OCI-LY3 (cell line): ENCODE data around the gene ZCCHC10.
"Not testable (repeated sequence)": the region's sequence is repeated elsewhere in the genome, so short reads cannot be mapped to it uniquely, and the experiment has no call there.

Experiments
- CTCF ChIP-seq: fragments of 200-600, 300-600 bp; sonication (generic); IDR thresholded peaks from 2 replicates; pipeline ENCODE4 v1.5.1; 2014; ENCODE audit warnings: antibody characterized with exemption, low read length, low read depth
- EZH2phosphoT487 ChIP-seq: fragments of 200-600 bp; shearing (Covaris generic); IDR thresholded peaks from 2 replicates; pipeline ENCODE4 v1.6.1; 2018; ENCODE audit warnings: antibody characterized with exemption, mixed run types, low read depth

DNA sequence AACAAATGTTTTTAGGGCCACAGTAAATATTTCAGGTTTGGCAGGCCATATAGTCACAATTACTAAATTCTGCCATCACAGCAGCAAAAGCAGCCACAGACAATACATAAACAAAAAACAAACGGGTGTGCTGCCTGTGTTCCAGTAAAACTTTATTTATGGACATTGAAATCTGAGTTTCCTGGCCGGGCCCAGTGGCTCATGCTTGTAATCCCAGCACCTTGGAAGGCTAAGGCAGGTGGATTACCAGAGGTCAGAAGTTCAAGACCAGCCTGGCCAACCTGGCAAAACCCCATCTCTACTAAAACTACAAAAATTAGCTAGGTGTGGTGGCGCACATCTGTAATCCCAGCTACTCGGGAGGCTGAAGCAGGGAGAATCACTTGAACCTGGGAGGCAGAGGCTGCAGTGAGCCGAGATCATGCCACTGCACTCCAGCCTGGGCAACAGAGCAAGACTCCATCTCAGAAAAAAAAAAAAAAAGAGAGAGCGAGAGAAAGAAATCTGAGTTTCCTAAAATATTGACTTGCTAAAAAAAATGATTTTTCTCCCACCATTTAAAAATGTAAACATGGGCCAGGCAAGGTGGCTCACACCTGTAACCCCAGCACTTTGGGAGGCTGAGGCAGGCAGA is 70.1 kb downstream of the ZCCHC10 start:
- not testable (repeated sequence) for TF ChIP-seq CTCF, EZH2phosphoT487
